GM19463 (cell line): ENCODE data around the gene UGP2.
"Not testable (repeated sequence)": the region's sequence is repeated elsewhere in the genome, so short reads cannot be mapped to it uniquely, and the experiment has no call there.

Source experiments
- ATAC-seq: cut with Tn5 transposase; IDR thresholded peaks from one replicate; pipeline ENCODE4 v1.9.1; 2021; ENCODE audit warnings: mild to moderate bottlenecking, moderate library complexity; ENCODE audit not compliant: unreplicated experiment

The UGP2 gene

DNA sequence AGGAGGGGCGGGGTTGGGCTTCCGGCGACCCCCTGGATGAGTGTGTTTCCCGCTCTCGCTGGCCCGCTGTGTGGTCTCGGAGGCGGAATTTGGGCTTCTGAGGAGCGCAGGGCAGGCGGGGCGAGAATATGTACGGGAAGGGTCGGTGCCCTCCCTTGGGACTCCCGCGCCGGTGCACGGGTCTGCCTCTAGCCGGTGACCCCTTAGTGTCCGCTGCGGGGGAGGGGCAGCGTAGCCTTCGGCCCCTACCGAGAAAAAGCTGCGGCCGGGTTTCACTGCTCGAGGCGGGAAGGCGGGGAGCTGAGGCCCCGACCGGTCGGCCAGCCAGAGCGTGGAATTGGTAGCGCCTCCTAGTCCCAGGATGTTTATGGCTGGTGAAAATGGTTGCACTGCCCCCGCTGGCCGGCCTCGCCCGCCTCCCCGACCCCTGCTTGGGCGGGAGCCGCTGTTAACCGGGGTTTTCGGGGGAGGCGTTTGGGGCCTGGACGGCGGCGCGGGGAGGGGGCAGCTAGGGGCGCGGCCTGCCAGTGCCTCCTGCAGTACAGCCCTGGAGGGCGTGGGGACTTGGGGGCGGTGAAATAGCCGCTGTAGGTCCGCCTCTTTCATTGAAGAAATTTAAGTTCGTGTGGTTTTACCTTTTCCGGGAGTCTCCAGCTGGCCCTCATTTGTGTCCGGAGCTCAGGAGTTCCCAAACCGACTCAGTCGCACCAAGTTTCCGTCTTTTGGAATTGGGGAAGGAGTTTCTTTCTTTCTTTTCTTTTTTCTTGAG lies at the start of gene UGP2:
UGP2 (plus strand) TSS at position 643 of the 769 bp plus-strand sequence. CDS start 290 bp downstream, outside the sequence.
- ATAC-seq = peak; percentile 59

DNA sequence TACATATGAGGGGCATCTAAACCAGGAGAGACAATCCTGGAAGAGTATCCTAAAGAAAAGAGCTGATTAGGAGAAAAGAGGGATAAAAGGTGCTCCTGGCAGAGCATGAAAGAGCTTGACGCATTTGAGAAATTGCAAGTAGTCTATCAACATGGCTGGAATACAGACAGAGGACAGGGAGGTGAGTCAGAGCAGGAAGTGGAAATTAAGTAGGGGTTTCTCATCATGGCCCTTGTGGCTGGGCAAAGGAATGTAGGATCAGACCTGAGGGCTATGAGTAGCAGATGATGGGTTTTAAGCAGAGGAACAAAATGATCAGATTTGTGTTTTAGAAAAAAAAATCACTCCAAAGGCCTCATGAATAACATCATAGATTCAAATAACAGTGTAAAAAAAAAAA lies 49.2 kb upstream of the UGP2 start:
- ATAC-seq = no peak

DNA sequence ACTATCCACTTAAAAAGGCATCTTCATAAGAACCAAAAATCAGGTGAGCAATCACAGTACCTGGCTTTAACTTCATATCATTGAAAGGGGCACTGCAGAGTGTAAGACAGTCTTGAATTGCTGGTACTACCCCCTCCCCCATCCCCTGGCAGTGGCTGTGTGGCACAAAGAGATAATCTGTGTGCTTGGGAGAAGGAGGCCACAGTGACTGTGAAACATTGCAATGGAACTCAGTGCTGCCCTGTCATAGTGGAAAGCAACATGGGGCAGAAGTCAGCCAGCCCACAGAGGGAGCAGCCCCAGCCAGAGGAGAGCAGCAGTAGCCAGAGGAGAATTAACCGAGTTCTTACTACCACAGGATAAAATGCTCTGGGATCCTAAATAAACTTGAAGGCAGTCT lies 45.3 kb upstream of the UGP2 start:
- ATAC-seq = no peak

DNA sequence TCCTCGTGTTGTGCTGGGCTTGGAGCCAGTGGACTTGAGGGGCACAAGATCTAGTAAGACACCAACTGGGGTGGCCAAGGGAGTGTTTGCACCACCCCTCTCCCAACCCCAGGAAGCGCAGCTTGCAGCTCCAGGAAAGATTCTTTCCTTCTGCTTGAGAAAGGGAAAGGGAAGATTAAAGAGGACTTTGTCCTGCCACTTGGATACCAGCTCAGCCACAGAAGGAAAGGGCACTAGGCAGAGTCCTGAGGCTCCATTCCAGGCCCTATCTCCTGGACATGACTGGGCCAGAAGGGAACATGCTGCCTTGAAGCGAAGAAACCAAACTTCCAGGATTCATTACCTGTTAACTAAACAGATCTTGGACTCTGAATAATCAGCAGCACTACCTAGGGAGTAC lies 44.9 kb upstream of the UGP2 start:
- ATAC-seq = no peak

DNA sequence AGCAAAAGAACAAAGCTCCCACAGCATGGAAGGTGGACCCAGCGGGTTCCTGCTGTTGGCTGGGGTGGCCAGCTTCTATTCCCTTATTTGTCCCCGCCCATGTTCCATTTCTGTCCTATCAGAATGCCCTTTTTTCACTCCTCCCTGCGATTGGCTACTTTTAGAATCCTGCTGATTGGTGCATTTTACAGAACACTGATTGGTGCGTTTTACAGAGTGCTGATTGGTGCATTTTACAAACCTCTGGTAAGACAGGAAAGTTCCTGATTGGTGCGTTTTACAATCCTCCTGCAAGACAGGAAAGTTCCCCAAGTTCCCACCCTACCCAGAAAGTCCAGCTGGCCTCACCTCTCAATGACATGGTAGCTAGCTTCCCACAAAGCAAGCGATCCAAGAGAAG lies 40.2 kb upstream of the UGP2 start:
- no peak for ATAC-seq

DNA sequence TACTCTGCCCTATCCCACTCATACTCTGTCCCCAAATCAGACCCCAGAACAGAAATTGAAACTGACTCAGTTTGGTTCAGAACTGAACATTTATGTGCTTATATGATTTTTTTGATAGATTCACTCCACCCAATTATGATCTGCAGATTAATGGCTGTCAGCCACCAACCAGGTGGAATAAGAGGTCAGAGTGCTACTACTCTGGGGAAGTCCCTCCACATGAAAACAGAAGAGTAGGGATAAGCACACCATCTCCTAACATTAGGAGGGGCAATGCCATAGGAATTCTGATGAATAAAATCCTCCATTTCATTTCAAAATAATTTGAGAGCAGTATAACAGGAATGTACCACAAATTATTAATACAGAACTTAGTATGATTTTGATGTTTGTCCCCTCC lies 36.3 kb upstream of the UGP2 start:
- ATAC-seq = no peak

DNA sequence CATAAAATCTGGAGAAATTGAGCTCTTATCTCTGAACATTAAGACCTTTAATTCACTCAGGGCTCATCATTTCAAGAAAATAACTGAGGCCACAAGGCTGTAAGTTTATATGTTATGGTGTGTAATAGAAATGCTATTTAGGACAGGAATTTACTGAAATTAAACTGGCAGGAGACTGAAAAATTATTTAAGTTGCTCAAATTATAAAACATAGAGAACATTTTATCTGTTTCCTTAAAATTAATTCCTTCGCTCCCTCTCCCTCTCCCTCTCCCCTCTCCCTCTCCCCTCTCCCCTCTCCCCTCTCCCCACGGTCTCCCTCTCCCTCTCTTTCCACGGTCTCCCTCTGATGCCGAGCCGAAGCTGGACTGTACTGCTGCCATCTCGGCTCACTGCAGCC lies 33.7 kb upstream of the UGP2 start:
- not testable (repeated sequence) for ATAC-seq

DNA sequence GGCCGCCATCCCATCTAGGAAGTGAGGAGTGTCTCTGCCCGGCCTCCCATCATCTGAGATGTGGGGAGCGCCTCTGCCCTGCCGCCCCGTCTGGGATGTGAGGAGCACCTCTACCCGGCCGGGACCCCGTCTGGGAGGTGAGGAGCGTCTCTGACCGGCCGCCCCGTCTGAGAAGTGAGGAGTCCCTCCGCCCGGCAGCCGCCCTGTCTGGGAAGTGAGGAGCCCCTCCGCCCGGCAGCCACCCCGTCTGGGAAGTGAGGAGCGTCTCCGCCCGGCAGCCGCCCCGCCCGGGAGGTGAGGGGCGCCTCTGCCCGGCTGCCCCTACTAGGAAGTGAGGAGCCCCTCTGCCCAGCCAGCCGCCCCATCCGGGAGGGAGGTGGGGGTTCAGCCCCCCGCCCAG lies 32.8 kb upstream of the UGP2 start:
- not testable (repeated sequence) for ATAC-seq

DNA sequence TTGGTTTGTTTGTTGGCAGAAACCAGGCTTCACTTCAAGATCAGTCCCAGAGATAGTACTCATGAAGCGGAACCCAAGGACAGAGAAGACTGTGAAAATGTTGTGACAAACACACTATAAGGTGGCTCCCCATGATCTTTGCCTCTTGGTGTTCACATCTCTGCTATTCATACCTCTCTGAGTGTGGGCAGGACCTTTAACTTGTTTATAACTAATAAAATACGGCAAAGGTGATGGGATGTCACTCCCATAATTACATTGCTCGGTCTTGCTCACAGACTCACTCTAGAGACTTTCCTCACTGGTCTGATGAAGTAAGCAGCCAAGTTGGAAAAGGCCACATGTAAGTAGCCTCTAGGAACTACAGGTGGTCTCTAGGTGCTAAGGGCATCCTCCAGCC lies 30.6 kb upstream of the UGP2 start:
- no peak for ATAC-seq

DNA sequence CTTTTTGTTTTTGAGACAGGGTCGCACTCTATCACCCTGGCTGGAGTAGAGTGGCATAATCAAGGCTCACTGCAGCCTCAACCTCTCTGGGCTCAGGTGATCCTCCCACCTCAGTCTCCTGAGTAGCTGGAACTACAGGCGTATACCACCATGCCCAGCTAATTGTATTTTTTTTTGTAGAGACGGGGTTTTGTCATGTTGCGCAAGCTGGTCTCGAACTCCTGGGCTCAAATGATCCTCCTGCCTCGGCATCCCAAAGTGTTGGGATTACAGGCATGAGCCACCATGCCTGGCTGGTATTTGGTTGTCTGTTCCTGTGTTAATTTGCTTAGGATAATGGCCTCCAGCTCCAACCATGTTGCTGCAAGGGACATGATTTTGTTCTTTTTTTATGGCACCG lies 29.8 kb upstream of the UGP2 start:
- ATAC-seq = not testable (repeated sequence)

DNA sequence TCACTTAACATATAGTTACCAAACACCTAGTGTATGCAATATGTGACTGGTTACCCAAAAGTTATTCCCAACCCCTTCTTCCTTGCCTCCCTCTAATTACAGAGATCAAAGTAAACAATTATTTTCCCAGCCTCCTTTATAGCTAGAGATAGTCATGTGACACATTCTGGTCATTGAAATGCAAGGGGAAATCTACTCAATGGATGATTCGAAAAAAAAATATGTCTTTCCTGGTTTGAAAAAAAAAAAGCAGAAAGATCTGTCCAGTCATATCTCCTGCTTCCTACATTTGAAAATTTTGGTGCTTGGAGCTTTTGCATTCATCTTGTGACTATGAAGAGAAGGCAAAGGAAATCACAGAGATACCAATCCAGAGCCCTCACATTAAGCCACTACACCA lies 27.6 kb upstream of the UGP2 start:
- no peak for ATAC-seq

DNA sequence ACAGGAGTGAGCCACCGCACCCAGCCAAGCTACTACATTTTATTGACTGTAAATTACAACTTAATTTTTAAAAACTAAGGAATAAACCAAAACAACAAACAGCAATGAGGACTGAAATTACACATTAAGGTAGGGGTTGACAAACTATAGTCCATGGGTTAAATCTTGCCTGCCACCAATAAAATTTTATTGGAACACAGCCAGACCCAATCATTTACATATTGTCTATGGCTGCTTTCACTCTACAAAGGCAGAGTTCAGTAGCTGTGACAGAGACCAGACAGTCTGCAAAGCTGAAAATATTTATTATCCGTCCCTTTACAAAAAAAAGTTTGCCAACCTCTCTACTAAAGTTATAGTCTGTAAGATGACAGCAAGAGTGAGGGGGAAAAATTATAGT lies 24.3 kb upstream of the UGP2 start:
- no peak for ATAC-seq

DNA sequence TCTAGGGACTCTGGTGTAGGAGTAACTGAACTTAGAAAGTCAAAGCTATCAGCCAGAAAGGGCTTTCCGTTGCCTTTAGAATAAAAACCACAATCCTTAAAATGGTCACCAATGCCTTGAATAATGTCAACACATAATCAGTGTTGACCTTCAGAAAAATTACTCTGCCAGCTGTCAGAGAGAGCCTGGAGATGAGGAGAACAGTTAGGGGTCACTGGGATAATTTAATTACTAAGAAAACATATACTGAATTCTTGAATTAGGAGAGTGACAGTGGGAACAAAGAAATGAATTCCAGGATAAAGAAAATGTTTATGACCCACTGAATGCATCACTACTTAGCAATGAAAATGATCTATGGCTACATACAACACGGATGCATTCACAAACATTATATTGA lies 23.4 kb upstream of the UGP2 start:
- no peak for ATAC-seq

DNA sequence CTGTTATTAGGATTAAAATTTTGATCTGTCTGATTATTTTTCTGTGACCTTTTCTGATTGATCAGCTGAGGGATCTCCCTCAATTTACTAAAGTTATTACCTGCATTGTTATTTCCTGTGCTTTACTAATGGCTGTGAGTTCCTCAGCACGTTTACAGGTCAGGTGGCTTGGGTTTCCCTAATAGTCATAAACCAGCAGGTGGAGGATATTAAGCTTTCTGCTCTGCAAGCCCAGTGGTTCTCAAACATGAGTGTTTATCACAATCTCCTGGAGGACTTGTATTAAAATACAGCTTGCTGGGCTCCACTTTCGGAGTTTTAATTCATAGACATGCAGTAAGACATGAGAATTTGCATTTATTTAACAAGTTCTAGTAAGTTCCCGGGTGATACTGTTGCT lies 22.4 kb upstream of the UGP2 start:
- ATAC-seq = no peak

DNA sequence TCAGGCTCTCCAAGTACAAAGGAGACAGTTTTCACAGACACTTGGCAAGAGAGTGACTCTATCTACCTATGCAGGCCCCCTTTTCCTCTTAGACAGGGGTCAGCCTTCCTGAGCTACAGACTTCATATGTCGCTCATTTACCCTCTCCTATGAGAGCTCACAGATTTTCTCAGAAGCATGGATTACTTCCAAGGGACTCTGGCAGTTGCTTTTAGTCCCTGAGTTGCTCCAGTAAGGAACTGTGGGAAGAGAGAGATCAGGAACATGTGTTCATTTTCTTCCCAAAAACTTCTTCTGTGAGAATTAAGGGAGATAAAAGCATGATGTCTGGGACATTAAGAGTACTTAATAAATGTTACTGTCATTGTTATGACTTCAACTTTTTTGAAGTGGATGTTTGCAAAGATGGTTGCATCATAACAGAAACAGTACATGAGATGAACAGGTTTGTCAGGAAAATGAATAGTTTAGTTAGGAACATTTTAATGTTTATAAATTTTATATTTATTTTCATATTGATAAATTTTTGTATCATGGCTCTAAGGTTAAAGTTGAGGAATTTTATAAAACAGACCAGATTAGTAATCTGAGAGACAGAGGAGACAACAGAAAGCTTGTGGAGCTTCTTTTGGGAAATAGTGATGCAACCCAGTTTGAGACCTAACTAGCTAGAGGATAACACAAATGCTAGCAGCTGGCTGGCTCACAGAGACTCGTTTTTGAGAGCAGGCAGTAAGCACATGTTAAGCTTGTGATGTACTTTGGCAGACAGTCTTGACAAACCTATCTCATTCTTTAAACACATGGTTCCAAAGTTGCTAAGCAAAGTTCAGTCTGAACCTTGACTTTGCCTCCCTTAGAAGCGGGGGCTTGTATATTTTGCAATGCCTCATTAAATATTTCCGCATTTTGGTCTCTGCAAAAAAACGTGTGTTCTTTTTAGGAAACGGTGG lies 21.7 kb upstream of the UGP2 start:
- no peak for ATAC-seq

DNA sequence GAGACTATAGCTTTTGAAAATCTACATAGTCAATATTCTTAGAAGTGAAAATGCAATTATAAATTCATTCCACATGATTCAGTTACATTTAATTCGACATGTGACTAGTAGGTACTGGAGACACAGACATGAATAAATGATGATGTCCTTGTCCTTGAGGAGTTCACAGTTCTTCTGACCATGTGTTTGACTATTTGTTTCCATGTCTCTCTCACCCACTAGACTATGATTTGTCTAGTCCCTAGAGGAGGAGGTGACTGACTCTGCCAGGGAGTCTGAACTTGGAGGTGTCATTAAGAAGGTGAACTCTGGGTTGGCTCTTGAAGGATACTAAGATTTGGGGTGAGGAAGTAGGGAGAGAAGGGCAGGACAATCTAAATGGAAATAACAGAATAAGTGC lies 20.7 kb upstream of the UGP2 start:
- no peak for ATAC-seq

DNA sequence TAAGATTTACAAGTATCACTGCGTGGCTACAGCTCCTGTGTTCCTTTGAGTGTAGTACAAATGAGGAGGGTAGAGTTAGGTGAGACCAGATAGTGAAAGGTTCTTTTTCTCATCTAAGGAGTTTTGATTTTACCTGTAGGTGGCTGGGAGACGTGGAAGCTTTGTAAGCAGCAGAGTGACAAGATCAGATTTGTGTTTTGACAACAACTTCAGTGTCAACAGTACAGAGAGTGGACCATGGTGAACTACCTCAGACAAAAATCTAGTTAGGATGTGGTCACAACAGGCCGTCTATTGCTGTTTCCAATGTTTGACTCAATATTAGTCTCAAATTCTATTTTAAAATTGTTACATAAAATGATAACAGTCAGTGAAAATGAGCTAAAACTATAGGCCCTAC lies 20.3 kb upstream of the UGP2 start:
- ATAC-seq = no peak

DNA sequence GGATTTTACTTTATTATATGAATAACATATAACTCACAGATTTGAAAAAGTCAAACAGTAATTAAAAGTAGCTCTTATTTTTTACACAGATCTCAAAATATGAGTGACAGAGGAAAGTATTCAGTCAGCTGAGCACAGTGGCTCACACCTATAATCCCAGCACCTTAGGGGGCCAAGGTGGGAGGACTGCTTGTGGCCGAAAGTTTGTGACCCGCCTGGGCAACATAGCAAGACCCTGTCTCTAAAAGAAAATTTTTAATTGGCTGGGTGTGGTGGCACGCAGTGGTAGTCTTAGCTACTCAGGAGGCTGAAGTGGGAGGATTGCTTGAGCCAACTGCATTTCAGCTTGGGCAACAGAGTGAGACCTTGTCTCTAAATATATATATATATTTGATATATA lies 19.2 kb upstream of the UGP2 start:
- ATAC-seq = no peak

DNA sequence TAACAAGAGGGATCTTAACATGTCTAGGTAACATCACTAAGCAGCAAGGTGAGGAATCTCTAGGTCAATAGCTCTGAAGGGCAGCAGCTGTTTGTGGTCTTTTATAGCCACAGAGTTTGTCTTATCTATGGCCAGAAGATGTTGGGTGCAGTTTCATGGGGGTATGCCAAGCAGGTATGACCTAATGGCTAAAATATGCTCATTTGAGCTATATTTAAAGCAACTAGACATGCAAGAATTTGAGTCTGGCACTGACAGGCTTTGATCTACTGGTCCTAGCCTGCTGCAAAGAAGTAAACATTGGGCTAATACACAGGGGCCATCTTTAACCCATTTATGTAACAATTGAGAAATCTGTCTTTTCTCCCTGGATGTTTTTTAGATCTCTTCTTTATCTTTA lies 13.9 kb upstream of the UGP2 start:
- no peak for ATAC-seq

DNA sequence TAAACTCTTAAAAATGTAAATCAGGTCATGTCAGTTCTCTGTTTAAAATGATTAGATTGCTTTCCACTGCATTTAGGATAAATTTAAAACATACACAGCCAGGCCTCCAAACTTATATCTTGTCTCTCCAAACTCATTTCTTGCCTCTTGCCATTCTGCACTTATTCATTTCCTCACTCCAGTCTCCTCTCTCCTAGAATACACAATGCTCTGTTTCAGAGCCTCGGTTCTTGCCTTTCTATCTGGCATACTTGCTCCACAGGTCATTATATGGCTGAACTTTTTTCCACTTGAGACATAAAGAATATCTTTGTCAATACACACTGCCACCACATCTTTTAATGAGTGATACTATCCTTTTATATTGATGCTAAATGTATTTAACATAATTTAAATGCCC lies 10.5 kb upstream of the UGP2 start:
- no peak for ATAC-seq

DNA sequence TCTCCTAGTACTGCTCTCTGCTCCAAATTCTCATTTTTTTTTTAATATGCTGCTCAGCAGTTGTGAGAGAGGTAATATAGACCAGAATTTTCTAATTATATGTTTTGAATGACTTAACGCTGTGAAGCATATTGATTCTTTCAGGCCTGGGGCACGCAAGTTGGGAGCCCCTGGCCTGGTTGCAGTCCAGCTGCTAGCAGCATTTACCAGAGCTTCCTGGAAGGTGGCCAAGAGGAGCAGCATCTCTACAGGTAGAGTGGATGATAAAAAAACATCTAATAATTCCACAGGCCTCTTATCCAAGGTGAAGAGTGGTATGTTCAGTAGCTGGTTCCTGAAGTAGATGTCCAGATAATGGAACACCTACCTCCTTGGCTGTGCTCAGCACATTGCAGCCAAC lies 7.3 kb upstream of the UGP2 start:
- no peak for ATAC-seq

DNA sequence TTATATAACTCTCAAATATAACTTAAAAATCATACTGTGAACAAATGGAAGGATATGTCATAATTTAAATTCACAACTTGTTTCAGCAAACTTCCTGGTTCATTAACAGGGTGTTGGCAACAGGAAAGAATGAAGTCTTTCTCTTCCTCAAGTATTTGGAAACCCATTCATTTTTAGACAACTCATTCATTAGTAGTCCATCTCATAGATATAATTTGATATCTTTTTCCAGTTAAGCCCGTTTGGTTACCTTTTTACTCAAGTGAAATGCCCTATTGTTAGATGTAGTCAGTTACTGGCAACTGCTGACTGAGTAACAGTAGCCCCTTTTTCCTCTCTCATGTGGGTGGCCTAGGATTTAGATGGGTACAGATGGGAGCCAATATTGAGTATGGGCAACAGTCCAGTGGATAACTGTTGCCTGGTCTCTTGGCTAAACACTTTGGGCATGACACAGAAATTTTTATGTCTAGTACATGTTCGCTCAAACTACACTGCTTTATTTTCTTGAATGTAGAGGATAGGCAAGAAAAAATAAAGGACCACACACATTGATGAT lies 4.6 kb upstream of the UGP2 start:
- no peak for ATAC-seq
